GM19099 (cell line): ENCODE measurements around the gene GRK4.

Experiments
- POLR2A ChIP-seq: IDR thresholded peaks from 3 replicates; pipeline ENCODE4 v1.6.1; 2011; ENCODE audit warnings: low read depth; ENCODE audit not compliant: insufficient read length; ENCODE audit errors: extremely low read depth

Gene GRK4

DNA sequence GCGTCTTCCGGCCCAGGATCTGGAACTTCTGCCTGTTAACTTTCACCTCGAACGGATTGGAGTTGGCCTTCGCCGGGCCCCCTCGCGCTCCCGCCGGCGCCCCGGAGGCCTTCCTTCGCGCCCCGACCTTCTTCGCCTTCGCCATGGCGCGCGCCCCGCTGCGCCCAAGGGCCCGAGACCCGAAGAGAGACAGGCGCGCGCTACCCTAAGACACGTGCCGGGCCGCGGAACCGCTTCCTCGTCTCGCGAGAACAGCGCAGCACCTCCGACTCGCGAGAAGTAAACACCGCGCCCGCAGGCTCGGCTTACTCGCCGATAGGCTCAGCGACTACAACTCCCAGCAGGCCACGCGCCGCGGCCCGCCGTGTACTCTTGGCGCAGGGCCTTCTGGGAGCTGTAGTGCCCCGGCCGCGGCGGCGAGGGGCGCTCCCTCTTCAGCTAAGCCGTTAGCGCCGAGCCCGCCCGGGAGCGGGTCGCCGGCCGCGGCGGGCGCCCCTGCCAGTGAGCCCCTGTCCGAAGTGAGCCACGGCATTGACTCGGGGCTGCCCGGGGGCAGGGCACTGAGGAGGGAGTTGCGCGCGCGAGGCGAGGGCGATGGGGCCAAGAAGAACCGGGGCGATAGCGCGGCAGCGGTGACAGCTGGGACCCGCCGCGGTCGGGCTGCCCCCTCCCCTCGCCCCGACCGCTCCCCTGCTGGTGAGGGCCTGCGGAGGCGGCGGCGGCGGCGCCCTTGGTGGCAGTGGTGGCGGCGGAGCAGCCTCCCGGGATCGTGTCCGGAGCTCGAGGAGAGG, at the start of gene GRK4, which contains the start of gene NOP14:
TSS of gene GRK4 (plus strand) at position 397 of the 791 bp plus-strand sequence. CDS start 500 bp downstream, outside the sequence.
TSS of gene NOP14 (minus strand) at position 232 of the 791 bp plus-strand sequence. CDS start at position 145, 87 bp downstream.
- TF ChIP-seq POLR2A, result peak; percentile 89

- TF ChIP-seq POLR2A, result no peak
These were observed 48.9 kb upstream of the GRK4 start for GRCh38 chr4:2914256-2915126.

DNA sequence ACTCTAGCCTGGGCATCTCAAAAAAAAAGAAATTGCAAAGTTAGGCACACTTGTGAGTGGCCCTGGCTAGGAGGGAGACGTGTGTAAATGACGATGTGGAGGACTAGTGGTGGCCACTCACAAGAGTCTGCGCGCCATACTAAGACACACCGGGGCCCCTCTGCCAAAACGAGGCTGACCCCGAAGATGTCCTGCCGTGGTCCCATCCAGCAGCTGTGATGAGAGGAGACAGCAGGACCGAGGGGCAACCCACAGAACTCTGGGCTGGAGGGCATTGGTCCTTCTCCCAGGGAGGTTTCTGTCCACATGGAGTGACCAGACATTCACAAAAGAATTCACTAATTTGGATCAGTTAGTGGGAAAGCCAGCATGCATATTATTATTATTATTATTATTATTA, 47.6 kb upstream of the GRK4 start:
- TF ChIP-seq POLR2A, result no peak

- no peak for TF ChIP-seq POLR2A
These were observed 40.2 kb upstream of the GRK4 start for GRCh38 chr4:2923141-2923551.

- TF ChIP-seq POLR2A, result no peak
These were observed 39.6 kb upstream of the GRK4 start for GRCh38 chr4:2923668-2924173.

- no peak for TF ChIP-seq POLR2A
These were observed 39.1 kb upstream of the GRK4 start for GRCh38 chr4:2924286-2924685.

DNA sequence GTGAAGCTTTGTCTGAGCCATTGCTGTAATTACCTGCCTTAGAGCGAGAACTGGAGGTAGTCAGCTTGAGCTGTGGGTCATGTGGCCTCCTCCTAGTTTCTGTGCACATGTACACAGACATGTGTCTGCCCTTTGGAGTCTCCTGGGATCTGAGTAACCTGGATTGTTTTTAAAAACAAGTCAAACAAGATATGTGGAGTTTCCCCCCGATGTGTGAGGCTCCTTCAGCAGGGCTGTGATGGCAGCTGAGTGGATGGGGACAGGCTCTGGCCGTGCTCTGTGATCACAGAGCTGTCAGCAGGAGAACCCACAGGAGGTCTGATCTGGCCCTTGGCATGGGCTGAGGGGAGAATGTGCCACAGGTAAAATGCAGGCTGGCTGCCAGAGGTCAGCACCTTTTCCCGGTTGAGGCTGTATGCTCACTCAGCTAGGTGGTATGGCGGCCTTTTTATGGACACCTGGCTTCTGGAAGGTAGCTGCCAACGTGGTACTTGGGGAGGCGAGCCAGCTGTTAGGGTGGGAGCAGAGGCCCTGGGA, 38.5 kb upstream of the GRK4 start:
- no peak for TF ChIP-seq POLR2A

DNA sequence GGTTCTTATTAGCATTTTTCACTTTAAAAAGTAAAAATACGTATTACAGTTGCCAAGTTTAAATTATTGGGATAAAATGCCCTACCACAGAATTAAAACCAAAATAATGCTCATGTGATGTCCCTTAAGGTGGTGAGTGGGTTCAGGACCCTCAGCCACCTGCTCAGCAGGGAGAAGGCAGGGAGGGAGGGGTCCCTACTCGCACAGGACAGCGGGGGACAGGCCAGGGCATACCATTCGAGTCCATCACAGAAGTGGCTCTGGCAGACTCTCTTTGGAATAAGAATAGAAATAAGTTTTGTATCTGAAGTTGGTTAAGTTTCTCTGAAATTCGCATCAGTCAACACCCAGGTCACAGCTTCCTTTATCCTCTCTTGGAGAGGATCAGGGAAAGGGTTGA, 37.9 kb upstream of the GRK4 start:
- TF ChIP-seq POLR2A, result no peak

GRCh38 chr4:2925931-2926860, 37.2 kb upstream of the GRK4 start:
- no peak for TF ChIP-seq POLR2A

- TF ChIP-seq POLR2A, result no peak
These were observed 36.2 kb upstream of the GRK4 start for GRCh38 chr4:2927016-2927695.

DNA sequence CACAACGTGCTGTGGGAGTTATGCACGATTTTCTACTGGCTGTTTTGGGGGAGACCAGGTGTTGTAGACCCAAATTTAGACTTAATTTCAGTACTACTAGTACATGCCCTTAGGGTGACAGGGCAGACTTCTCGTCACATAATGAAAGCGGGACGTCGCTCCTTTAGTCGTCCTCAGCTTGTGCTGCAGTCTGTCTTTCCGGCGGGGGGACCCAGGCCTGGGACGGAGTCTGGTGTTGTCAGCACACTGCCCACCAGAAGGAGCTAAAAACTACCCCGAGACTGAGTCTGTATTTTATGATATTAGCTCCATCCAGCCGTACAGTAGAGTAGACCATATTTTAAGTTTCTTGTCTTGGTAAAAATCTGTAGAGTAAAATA, 35.7 kb upstream of the GRK4 start:
- no peak for TF ChIP-seq POLR2A

- TF ChIP-seq POLR2A, result no peak
These were observed 34.9 kb upstream of the GRK4 start for GRCh38 chr4:2928242-2929176.

GRCh38 chr4:2929469-2929868, 33.9 kb upstream of the GRK4 start:
- TF ChIP-seq POLR2A, result no peak

DNA sequence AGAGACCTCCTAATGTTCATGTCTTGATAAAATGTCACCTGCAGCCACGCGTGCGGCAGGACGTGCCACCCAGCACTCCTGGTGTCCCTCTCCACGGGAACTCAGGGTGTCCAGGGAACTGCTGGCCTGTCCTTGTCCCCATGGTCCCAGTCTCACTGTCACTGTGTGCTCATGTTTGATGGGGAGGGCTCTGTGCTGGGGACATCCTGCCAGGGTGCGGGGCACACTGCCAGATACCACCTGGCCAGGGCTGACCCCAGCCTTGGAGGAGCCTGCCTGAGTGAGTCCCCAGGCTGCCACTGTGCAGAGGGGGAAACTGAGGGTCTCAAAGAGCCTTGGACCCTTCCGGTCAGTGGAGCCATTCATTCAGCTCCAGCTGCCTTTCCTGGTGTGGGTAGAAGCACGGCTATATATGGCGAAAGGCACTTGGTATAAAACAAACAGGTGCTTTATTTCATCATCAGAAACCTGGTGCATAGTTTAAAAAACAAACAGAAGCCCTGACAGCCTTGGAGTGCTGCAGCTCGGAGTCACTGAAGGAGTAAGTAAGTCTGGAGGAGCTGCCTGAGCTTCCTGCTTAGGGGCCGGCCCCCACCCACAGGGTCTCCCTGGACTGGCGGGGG, 33.1 kb upstream of the GRK4 start:
- TF ChIP-seq POLR2A, result no peak
